Astrocyte (in vitro differentiated cells and primary cell): ENCODE measurements around the gene FRMD4B.

ENCODE experiments used
- CTCF ChIP-seq: IDR thresholded peaks from 2 replicates; pipeline ENCODE4 v1.5.1; 2011; ENCODE audit warnings: low read depth, mild to moderate bottlenecking, inconsistent platforms, low read length, moderate library complexity; ENCODE audit not compliant: insufficient read depth
- EZH2 ChIP-seq: IDR thresholded peaks from 2 replicates; pipeline ENCODE4 v1.6.1; 2012; ENCODE audit warnings: mild to moderate bottlenecking, low read length, inconsistent platforms; ENCODE audit not compliant: insufficient read depth

- TF ChIP-seq CTCF = no peak
- TF ChIP-seq EZH2 = no peak
Observed at GRCh38 chr3:69422751-69423150, 36.9 kb upstream of the FRMD4B start.
